Naive thymus-derived CD4-positive, alpha-beta T cell (primary cell): ENCODE data around the gene ZBTB48. TPM values are rescaled to one million over a fixed set of nuclear protein-coding genes. Genes with fewer than 3 reads are reported as not detected.

Experiments used
- ATAC-seq: fragments of 150-1000 bp; cut with Tn5 transposase; 2 replicates; pipeline ENCODE4 v1.10.0; 2021; ENCODE audit warnings: mild to moderate bottlenecking, moderate library complexity
- CTCF ChIA-PET: fragments of 350-600 bp; sonication (Branson Sonifier 250); formaldehyde crosslinking; loops from one replicate; lab custom pipeline; 2021; ENCODE audit warnings: antibody characterized with exemption; lab: Charles Lee
- POLR2A ChIA-PET: fragments of 350-600 bp; sonication (Branson Sonifier 250); formaldehyde crosslinking; loops from one replicate; lab custom pipeline; 2021; ENCODE audit warnings: antibody characterized with exemption, inconsistent platforms; lab: Charles Lee
- DNase-seq, 9 donors: peaks; one replicate each; pipeline versions ENCODE4 v3.0.0 to v3.0.0-alpha.2; 2020 to 2022; ENCODE audit warnings: mixed read lengths in 1 of 9
- H3K27ac ChIP-seq: one replicate; pipeline ENCODE4 v1.7.0; 2013; ENCODE audit warnings: mild to moderate bottlenecking, low read depth, low read length, moderate library complexity
- H3K27me3 ChIP-seq, 2 donors: one replicate each; pipeline ENCODE4 v1.7.0; 2013; ENCODE audit warnings: low read length in 2 of 2, mild to moderate bottlenecking in 2 of 2, moderate library complexity in 2 of 2; ENCODE audit not compliant: control insufficient read depth in 2 of 2, insufficient read depth in 2 of 2
- H3K36me3 ChIP-seq, 3 experiments: 1 replicate in 2 of 3; 2 replicates in 1 of 3; pipeline ENCODE4 v1.7.0; 2013; ENCODE audit warnings: low read length in 3 of 3, mild to moderate bottlenecking in 3 of 3, moderate library complexity in 1 of 3; ENCODE audit not compliant: insufficient read depth in 3 of 3, control insufficient read depth in 2 of 3
- H3K4me1 ChIP-seq, 2 donors: one replicate each; pipeline ENCODE4 v1.7.0; 2013; ENCODE audit warnings: low read length in 2 of 2, mild to moderate bottlenecking in 2 of 2, moderate library complexity in 1 of 2; ENCODE audit not compliant: control insufficient read depth in 2 of 2, insufficient read depth in 2 of 2
- H3K4me3 ChIP-seq: 2 replicates; pipeline ENCODE4 v1.7.0; 2013; ENCODE audit warnings: mild to moderate bottlenecking, low read length
- H3K9me3 ChIP-seq, 3 experiments: 1 replicate in 2 of 3; 2 replicates in 1 of 3; pipeline ENCODE4 v1.7.0; 2013; ENCODE audit warnings: low read length in 3 of 3; ENCODE audit not compliant: control insufficient read depth in 2 of 3
- H3K27ac Mint-ChIP-seq, 9 donors: one replicate each; pipeline ENCODE4 v1.8.0; 2020 to 2022; ENCODE audit warnings: mixed read lengths in 9 of 9, mild to moderate bottlenecking in 8 of 9, moderate library complexity in 5 of 9, inconsistent platforms in 2 of 9
- H3K27me3 Mint-ChIP-seq, 5 donors: one replicate each; pipeline ENCODE4 v1.8.0; 2021 to 2022; ENCODE audit warnings: mixed read lengths in 5 of 5, mild to moderate bottlenecking in 1 of 5
- H3K36me3 Mint-ChIP-seq, 5 donors: one replicate each; pipeline ENCODE4 v1.8.0; 2020 to 2022; ENCODE audit warnings: mixed read lengths in 5 of 5, mild to moderate bottlenecking in 3 of 5, inconsistent platforms in 1 of 5
- H3K4me1 Mint-ChIP-seq, 7 donors: one replicate each; pipeline ENCODE4 v1.8.0; 2020 to 2022; ENCODE audit warnings: mixed read lengths in 7 of 7, mild to moderate bottlenecking in 3 of 7, inconsistent platforms in 1 of 7
- H3K4me3 Mint-ChIP-seq, 10 donors: one replicate each; pipeline ENCODE4 v1.8.0; 2020 to 2022; ENCODE audit warnings: mild to moderate bottlenecking in 10 of 10, mixed read lengths in 10 of 10, moderate library complexity in 6 of 10, inconsistent platforms in 2 of 10
- H3K9me3 Mint-ChIP-seq, 11 donors: one replicate each; pipeline ENCODE4 v1.8.0; 2020 to 2022; ENCODE audit warnings: mixed read lengths in 11 of 11, mild to moderate bottlenecking in 4 of 11, inconsistent platforms in 1 of 11, moderate library complexity in 1 of 11
- intact Hi-C, 2 donors: fragments of 100-400 bp; cut with micrococcal nuclease; formaldehyde crosslinking; loops; one replicate each; pipeline ENCODE4 v1.15.1; 2023
- polyA plus RNA-seq, 2 donors: library from polyadenylated mRNA; unstranded; fragments of 300-500 nt; fragmentation: Illumina TruSeq; gene quantifications; one replicate each; pipeline ENCODE4 v1.2.3, GENCODE V29; 2021
- total RNA-seq, 6 experiments: library from RNA in 5 of 6; stranded (reverse) in 5 of 6; gene quantifications; 1 replicate in 5 of 6; 2 replicates in 1 of 6; pipeline ENCODE4 v1.2.3 and lab custom pipeline; 2021 to 2026

ZBTB48 gene
- total and polyA plus RNA-seq, 7 experiments from 2014 or later, result 18.5 to 70.4 (median 40.8) TPM

GRCh38 chr1:6638226-6638625, 58.4 kb downstream of the ZBTB48 start:
- no peak overlapping the region for H3K4me3 ChIP-seq
- H3K27me3 Mint-ChIP-seq, result no peaks in the 10 kb centered on the region
- no peak overlapping the region for H3K4me3 Mint-ChIP-seq
- H3K27ac Mint-ChIP-seq, result no peak overlapping the region
- CTCF ChIA-PET, result interaction anchor here (1.6 to 2.3 kb wide), 2 partner anchors 8 to 152 kb away, joined by 4 to 8 read pairs; no protein-coding TSS in a partner anchor
- no peak for DNase-seq
- peaks cover 0 to 84% (median 5%) of the 10 kb centered on the region in 3 experiments for H3K36me3 ChIP-seq
- no peaks in the 10 kb centered on the region for H3K9me3 ChIP-seq
- no peaks in the 10 kb centered on the region for H3K9me3 Mint-ChIP-seq
- no peaks in the 10 kb centered on the region for H3K27me3 ChIP-seq
- POLR2A ChIA-PET, result interaction anchor here (0.5 kb wide), 1 partner anchor 96 kb away, joined by 3 read pairs; no protein-coding TSS in a partner anchor
- H3K36me3 Mint-ChIP-seq, result peaks cover 2 to 32% (median 12%) of the 10 kb centered on the region in 5 donors
- peaks cover 0 to 6% (median 0%) of the 10 kb centered on the region in 7 donors for H3K4me1 Mint-ChIP-seq
- no peak for ATAC-seq
- no peaks in the 10 kb centered on the region for H3K4me1 ChIP-seq
- no peak overlapping the region for H3K27ac ChIP-seq
- intact Hi-C loops, result no loop called here

Other genes starting within 250 kb of the ZBTB48 start
- gene ACOT7, start 186.2 kb upstream of the ZBTB48 start, total RNA-seq, result 10 to 100 TPM in 1 of 5 experiments, 1 to 10 TPM in 4; 2.5 to 75.6 (median 3.4) TPM
- gene ACOT7, start 186.2 kb upstream of the ZBTB48 start, polyA plus RNA-seq, result 1 to 10 TPM; 4.9 to 6.2 TPM
- under 1 TPM in 1 of 5 experiments, not detected in 4; 0.56 TPM for gene HES2, start 160.1 kb upstream of the ZBTB48 start, total RNA-seq
- gene HES2, start 160.1 kb upstream of the ZBTB48 start, polyA plus RNA-seq, result not detected
- gene ESPN, start 155.2 kb upstream of the ZBTB48 start, total RNA-seq, result 1 to 10 TPM in 4 of 5 experiments, under 1 TPM in 1; 0.85 to 2.9 (median 2.3) TPM
- gene ESPN, start 155.2 kb upstream of the ZBTB48 start, polyA plus RNA-seq, result under 1 TPM; 0.40 to 0.60 TPM
- gene TNFRSF25, start 113.8 kb upstream of the ZBTB48 start, total RNA-seq, result 100 to 1,000 TPM; 151 to 352 (median 179) TPM
- 10 to 100 TPM; 17.3 to 40.5 TPM for gene TNFRSF25, start 113.8 kb upstream of the ZBTB48 start, polyA plus RNA-seq
- 10 to 100 TPM in 3 of 5 experiments, 1 to 10 TPM in 2; 2.2 to 15.6 (median 11.7) TPM for gene PLEKHG5, start 88.3 kb upstream of the ZBTB48 start, total RNA-seq
- gene PLEKHG5, start 88.3 kb upstream of the ZBTB48 start, polyA plus RNA-seq, result 1 to 10 TPM in 1 of 2 donors, not detected in 1; 2.0 TPM
- gene NOL9, start 25.5 kb upstream of the ZBTB48 start, total RNA-seq, result 10 to 100 TPM; 54.2 to 80.6 (median 73.8) TPM
- 10 to 100 TPM; 13.4 to 29.8 TPM for gene NOL9, start 25.5 kb upstream of the ZBTB48 start, polyA plus RNA-seq
- not detected for gene TAS1R1, start 24.7 kb upstream of the ZBTB48 start, total RNA-seq
- gene TAS1R1, start 24.7 kb upstream of the ZBTB48 start, polyA plus RNA-seq, result not detected
- 10 to 100 TPM; 25.2 to 58.1 (median 33.0) TPM for gene KLHL21, start 22.9 kb downstream of the ZBTB48 start, total RNA-seq
- gene KLHL21, start 22.9 kb downstream of the ZBTB48 start, polyA plus RNA-seq, result 10 to 100 TPM; 17.2 to 31.1 TPM
- 10 to 100 TPM in 3 of 5 experiments, 1 to 10 TPM in 2; 7.7 to 14.3 (median 12.2) TPM for gene PHF13, start 33.7 kb downstream of the ZBTB48 start, total RNA-seq
- gene PHF13, start 33.7 kb downstream of the ZBTB48 start, polyA plus RNA-seq, result 1 to 10 TPM; 4.4 to 6.3 TPM
- 10 to 100 TPM; 14.1 to 30.5 (median 20.3) TPM for gene THAP3, start 44.9 kb downstream of the ZBTB48 start, total RNA-seq
- 10 to 100 TPM; 18.7 to 31.8 TPM for gene THAP3, start 44.9 kb downstream of the ZBTB48 start, polyA plus RNA-seq
- gene DNAJC11, start 121.8 kb downstream of the ZBTB48 start, total RNA-seq, result 10 to 100 TPM; 37.2 to 49.7 (median 44.0) TPM
- gene DNAJC11, start 121.8 kb downstream of the ZBTB48 start, polyA plus RNA-seq, result 10 to 100 TPM; 19.2 to 22.3 TPM
- 10 to 100 TPM; 38.1 to 45.2 (median 42.1) TPM for gene CAMTA1, start 205.5 kb downstream of the ZBTB48 start, total RNA-seq
- 10 to 100 TPM; 46.2 to 68.6 TPM for gene CAMTA1, start 205.5 kb downstream of the ZBTB48 start, polyA plus RNA-seq